CD4-positive, CD25-positive, alpha-beta regulatory T cell (primary cell): ENCODE results near the gene C4orf17. TPM values are rescaled to one million over a fixed set of nuclear protein-coding genes. Genes with fewer than 3 reads are reported as not detected.
"Not testable (repeated sequence)": the region's sequence is repeated elsewhere in the genome, so short reads cannot be mapped to it uniquely, and the experiment has no call there.

Experiments used
- ATAC-seq, 2 donors: fragments of 150-1000 bp; cut with Tn5 transposase; one replicate each; pipeline ENCODE4 v1.10.0; 2021; ENCODE audit warnings: low read depth in 2 of 2, moderate number of reproducible peaks in 2 of 2, moderate library complexity in 1 of 2
- DNase-seq, 3 donors: peaks; one replicate each; pipeline versions ENCODE4 v3.0.0 to v3.0.0-alpha.2; 2012 to 2022; ENCODE audit warnings: mixed read lengths in 1 of 3
- H3K27ac ChIP-seq: one replicate; pipeline ENCODE4 v1.7.0; 2013; ENCODE audit warnings: mild to moderate bottlenecking, low read length; ENCODE audit not compliant: insufficient read depth, poor library complexity, severe bottlenecking
- H3K27me3 ChIP-seq: one replicate; pipeline ENCODE4 v1.7.0; 2013; ENCODE audit warnings: low read length; ENCODE audit not compliant: control insufficient read depth, insufficient read depth
- H3K36me3 ChIP-seq: one replicate; pipeline ENCODE4 v1.7.0; 2013; ENCODE audit warnings: mild to moderate bottlenecking, low read length, moderate library complexity; ENCODE audit not compliant: control insufficient read depth, insufficient read depth
- H3K4me1 ChIP-seq: 2 replicates; pipeline ENCODE4 v1.7.0; 2013; ENCODE audit warnings: mild to moderate bottlenecking, low read length; ENCODE audit not compliant: insufficient read depth, control insufficient read depth, poor library complexity, severe bottlenecking
- H3K4me3 ChIP-seq: one replicate; pipeline ENCODE4 v1.7.0; 2013; ENCODE audit warnings: low read depth, mild to moderate bottlenecking, low read length, moderate library complexity
- H3K9me3 ChIP-seq, 2 experiments: 1 replicate in 1 of 2; 2 replicates in 1 of 2; pipeline ENCODE4 v1.7.0; 2013; ENCODE audit warnings: low read length in 2 of 2, mild to moderate bottlenecking in 1 of 2, moderate library complexity in 1 of 2; ENCODE audit not compliant: control insufficient read depth in 2 of 2
- H3K27ac Mint-ChIP-seq, 3 donors: one replicate each; pipeline ENCODE4 v1.8.0; 2020 to 2022; ENCODE audit warnings: mild to moderate bottlenecking in 3 of 3, mixed read lengths in 3 of 3, moderate library complexity in 2 of 3
- H3K27me3 Mint-ChIP-seq: one replicate; pipeline ENCODE4 v1.8.0; 2022; ENCODE audit warnings: mild to moderate bottlenecking, mixed read lengths
- H3K36me3 Mint-ChIP-seq: one replicate; pipeline ENCODE4 v1.8.0; 2020; ENCODE audit warnings: mixed read lengths
- H3K4me1 Mint-ChIP-seq, 4 donors: one replicate each; pipeline ENCODE4 v1.8.0; 2020 to 2022; ENCODE audit warnings: mixed read lengths in 4 of 4, mild to moderate bottlenecking in 1 of 4
- H3K4me3 Mint-ChIP-seq, 4 donors: one replicate each; pipeline ENCODE4 v1.8.0; 2020 to 2022; ENCODE audit warnings: mild to moderate bottlenecking in 4 of 4, mixed read lengths in 4 of 4, moderate library complexity in 3 of 4
- H3K9me3 Mint-ChIP-seq, 7 donors: one replicate each; pipeline ENCODE4 v1.8.0; 2020 to 2022; ENCODE audit warnings: mixed read lengths in 7 of 7, mild to moderate bottlenecking in 3 of 7, moderate library complexity in 2 of 7
- polyA plus RNA-seq, 4 donors: library from polyadenylated mRNA; unstranded; fragments of 300-500 nt; fragmentation: Illumina TruSeq; gene quantifications; one replicate each; pipeline ENCODE4 v1.2.3, GENCODE V29; 2021
- total RNA-seq: library from RNA; stranded (reverse); gene quantifications from one replicate; pipeline ENCODE4 v1.2.3, GENCODE V29; 2022

The C4orf17 gene
- total and polyA plus RNA-seq, 5 donors from 2014 or later, result not detected

- no peak for ATAC-seq
- no peaks in the 10 kb centered on the region for H3K4me1 Mint-ChIP-seq
These were observed 38.9 kb upstream of the C4orf17 start for GRCh38 chr4:99471896-99472295.

GRCh38 chr4:99473131-99473530 is 37.7 kb upstream of the C4orf17 start:
- peaks cover 0 to 2% (median 0%) of the 10 kb centered on the region in 7 donors for H3K9me3 Mint-ChIP-seq
- DNase-seq, result no peak
- H3K9me3 ChIP-seq, result no peaks in the 10 kb centered on the region
- H3K36me3 ChIP-seq, result no peaks in the 10 kb centered on the region
- ATAC-seq, result no peak
- peaks cover 20% of the 10 kb centered on the region for H3K27me3 Mint-ChIP-seq
- H3K4me3 Mint-ChIP-seq, result no peak overlapping the region
- H3K4me1 ChIP-seq, result no peaks in the 10 kb centered on the region
- no peaks in the 10 kb centered on the region for H3K4me1 Mint-ChIP-seq
- H3K27me3 ChIP-seq, result peaks cover 8% of the 10 kb centered on the region
- no peak overlapping the region for H3K27ac ChIP-seq
- no peak overlapping the region for H3K4me3 ChIP-seq
- no peak overlapping the region for H3K27ac Mint-ChIP-seq
- no peaks in the 10 kb centered on the region for H3K36me3 Mint-ChIP-seq

More at GRCh38 chr4:99471896-99472295, 38.9 kb upstream of the C4orf17 start:
- no peak for DNase-seq
- H3K4me3 Mint-ChIP-seq, result no peak overlapping the region
- H3K4me1 ChIP-seq, result no peaks in the 10 kb centered on the region
- H3K27me3 Mint-ChIP-seq, result peaks cover 29% of the 10 kb centered on the region
- H3K36me3 Mint-ChIP-seq, result no peaks in the 10 kb centered on the region
- H3K27me3 ChIP-seq, result peaks cover 8% of the 10 kb centered on the region
- H3K9me3 Mint-ChIP-seq, result peaks cover 0 to 2% (median 0%) of the 10 kb centered on the region in 7 donors
- no peak overlapping the region for H3K27ac ChIP-seq
- H3K9me3 ChIP-seq, result no peaks in the 10 kb centered on the region
- H3K36me3 ChIP-seq, result no peaks in the 10 kb centered on the region
- no peak overlapping the region for H3K27ac Mint-ChIP-seq
- H3K4me3 ChIP-seq, result no peak overlapping the region

GRCh38 chr4:99483636-99484035 is 27.2 kb upstream of the C4orf17 start:
- no peaks in the 10 kb centered on the region for H3K4me1 ChIP-seq
- ATAC-seq (no peak), DNase-seq (no peak)
- H3K9me3 ChIP-seq, result peaks cover 21 to 27% of the 10 kb centered on the region in 2 experiments
- Mint-ChIP-seq H3K27me3 (peaks cover 10% of the 10 kb centered on the region), H3K36me3 (no peaks in the 10 kb centered on the region), H3K4me3 (no peak overlapping the region), H3K9me3 (peaks cover 0 to 34% (median 14%) of the 10 kb centered on the region in 7 donors), H3K27ac (no peak overlapping the region), H3K4me1 (no peaks in the 10 kb centered on the region)
- no peaks in the 10 kb centered on the region for H3K27me3 ChIP-seq
- H3K27ac ChIP-seq, result no peak overlapping the region
- H3K4me3 ChIP-seq, result no peak overlapping the region
- no peaks in the 10 kb centered on the region for H3K36me3 ChIP-seq

- peaks cover 10% of the 10 kb centered on the region for H3K27me3 Mint-ChIP-seq
- Histone ChIP-seq H3K9me3 (peaks cover 23 to 27% of the 10 kb centered on the region in 2 experiments), H3K36me3 (no peaks in the 10 kb centered on the region), H3K27me3 (no peaks in the 10 kb centered on the region), H3K27ac (no peak overlapping the region), H3K4me1 (no peaks in the 10 kb centered on the region), H3K4me3 (no peak overlapping the region)
- H3K9me3 Mint-ChIP-seq, result peaks cover 0 to 38% (median 15%) of the 10 kb centered on the region in 7 donors
- DNase-seq, result no peak
- no peaks in the 10 kb centered on the region for H3K4me1 Mint-ChIP-seq
- H3K27ac Mint-ChIP-seq, result no peak overlapping the region
- no peak for ATAC-seq
- no peaks in the 10 kb centered on the region for H3K36me3 Mint-ChIP-seq
- H3K4me3 Mint-ChIP-seq, result no peak overlapping the region
These were observed 25.6 kb upstream of the C4orf17 start for GRCh38 chr4:99485212-99485611.

GRCh38 chr4:99486648-99487047 is 24.2 kb upstream of the C4orf17 start:
- not testable (repeated sequence) for H3K4me3 Mint-ChIP-seq, H3K27me3 ChIP-seq, H3K36me3 Mint-ChIP-seq, H3K27ac ChIP-seq, H3K27ac Mint-ChIP-seq, H3K4me1 ChIP-seq, H3K36me3 ChIP-seq, H3K4me3 ChIP-seq, DNase-seq, ATAC-seq, H3K4me1 Mint-ChIP-seq
- peaks cover 10% of the 10 kb centered on the region for H3K27me3 Mint-ChIP-seq
- H3K9me3 Mint-ChIP-seq, result peaks cover 0 to 38% (median 15%) of the 10 kb centered on the region in 7 donors
- H3K9me3 ChIP-seq, result peaks cover 23 to 27% of the 10 kb centered on the region in 2 experiments

- Mint-ChIP-seq H3K36me3 (no peaks in the 10 kb centered on the region), H3K9me3 (peaks cover 5 to 48% (median 17%) of the 10 kb centered on the region in 7 donors), H3K4me1 (no peaks in the 10 kb centered on the region), H3K4me3 (no peak overlapping the region), H3K27me3 (peaks cover 7% of the 10 kb centered on the region), H3K27ac (no peak overlapping the region)
- H3K9me3 ChIP-seq, result peaks cover 22% of the 10 kb centered on the region in 2 experiments
- H3K27me3 ChIP-seq, result no peaks in the 10 kb centered on the region
- no peak for ATAC-seq
- H3K36me3 ChIP-seq, result no peaks in the 10 kb centered on the region
- H3K4me1 ChIP-seq, result no peaks in the 10 kb centered on the region
- no peak overlapping the region for H3K4me3 ChIP-seq
- H3K27ac ChIP-seq, result no peak overlapping the region
- DNase-seq, result no peak
These were observed 20.5 kb upstream of the C4orf17 start for GRCh38 chr4:99490286-99490685.

GRCh38 chr4:99504804-99505502 is 5.9 kb upstream of the C4orf17 start:
- no peak for DNase-seq
- Histone ChIP-seq H3K36me3 (no peaks in the 10 kb centered on the region), H3K27ac (no peak overlapping the region), H3K9me3 (no peaks in the 10 kb centered on the region), H3K4me1 (peaks cover 10% of the 10 kb centered on the region), H3K4me3 (no peak overlapping the region), H3K27me3 (no peaks in the 10 kb centered on the region)
- Mint-ChIP-seq H3K27me3 (no peaks in the 10 kb centered on the region), H3K27ac (no peak overlapping the region), H3K4me3 (no peak overlapping the region), H3K4me1 (peaks cover 5 to 27% (median 17%) of the 10 kb centered on the region in 4 donors), H3K36me3 (no peaks in the 10 kb centered on the region), H3K9me3 (peaks cover 0 to 3% (median 0%) of the 10 kb centered on the region in 7 donors)
- ATAC-seq, result no peak

GRCh38 chr4:99506781-99507180 is 4.0 kb upstream of the C4orf17 start:
- DNase-seq (no peak), ATAC-seq (no peak)
- H3K36me3 Mint-ChIP-seq, result no peaks in the 10 kb centered on the region
- H3K27me3 Mint-ChIP-seq, result no peaks in the 10 kb centered on the region
- H3K9me3 ChIP-seq, result no peaks in the 10 kb centered on the region
- H3K4me3 ChIP-seq, result no peak overlapping the region
- peaks cover 0 to 3% (median 0%) of the 10 kb centered on the region in 7 donors for H3K9me3 Mint-ChIP-seq
- H3K4me3 Mint-ChIP-seq, result no peak overlapping the region
- no peaks in the 10 kb centered on the region for H3K36me3 ChIP-seq
- no peak overlapping the region for H3K27ac ChIP-seq
- peak overlapping the region; percentile 42 to 82 (median 68) for H3K27ac Mint-ChIP-seq
- peaks cover 10% of the 10 kb centered on the region for H3K4me1 ChIP-seq
- no peaks in the 10 kb centered on the region for H3K27me3 ChIP-seq
- H3K4me1 Mint-ChIP-seq, result peaks cover 5 to 27% (median 17%) of the 10 kb centered on the region in 4 donors
